Measurements from ENCODE around the gene DEGS1.

GRCh38 chr1:224178894-224179293 lies 4.1 kb upstream of the DEGS1 start:
- TF ChIP-seq CTCF (IDR thresholded peaks at IDR 0.05; ENCODE audit: low read length) (no peak), EZH2phosphoT487 (IDR thresholded peaks at IDR 0.05; ENCODE audit: low read length) (no peak), EZH2 (optimal IDR thresholded peaks at IDR 0.05; ENCODE audit: low read depth, low read length) (no peak)

Data from MM.1S (cell line).